ENCODE results near the gene BRSK2. TPM values are rescaled to one million over a fixed set of nuclear protein-coding genes. Genes with fewer than 3 reads are reported as not detected.

Gene BRSK2
- total and polyA plus RNA-seq, 5 donors: 0.61 to 2.3 (median 2.1) TPM

- Histone ChIP-seq H3K27me3 (ENCODE audit: control insufficient read depth, insufficient read depth) (no peaks in the 10 kb centered on the region), H3K4me3 (ENCODE audit: low read length) (no peak overlapping the region), H3K4me1 (ENCODE audit: control insufficient read depth, insufficient read depth, low read length) (peaks cover 14% of the 10 kb centered on the region), H3K27ac (ENCODE audit: low read length) (no peak overlapping the region), H3K9me3 (ENCODE audit: control insufficient read depth, low read length) (no peaks in the 10 kb centered on the region)
- WGBS: 93% methylated on average over 14 of the region's 14 CpGs
- DNase-seq: peak; percentile 3 to 20 (median 16)
- intact Hi-C loops (cut with DNase I): no loop called here
- no peak for ATAC-seq
Observed at GRCh38 chr11:1499899-1500298, 110.2 kb downstream of the BRSK2 start.

- 92% methylated on average over 28 of the region's 28 CpGs for WGBS
- H3K27me3 ChIP-seq (ENCODE audit: control insufficient read depth, insufficient read depth): no peaks in the 10 kb centered on the region
- DNase-seq (peak; percentile 7 to 46 (median 29)), ATAC-seq (no peak)
- H3K4me3 ChIP-seq (ENCODE audit: low read length): no peak overlapping the region
- intact Hi-C loops (cut with DNase I): no loop called here
- no peak overlapping the region for H3K27ac ChIP-seq (ENCODE audit: low read length)
- peaks cover 14% of the 10 kb centered on the region for H3K4me1 ChIP-seq (ENCODE audit: control insufficient read depth, insufficient read depth, low read length)
- H3K9me3 ChIP-seq (ENCODE audit: control insufficient read depth, low read length): no peaks in the 10 kb centered on the region
Observed at GRCh38 chr11:1500466-1501420, 111.0 kb downstream of the BRSK2 start.

- intact Hi-C loops (cut with DNase I): no loop called here
- DNase-seq (peak; percentile 12 to 55 (median 41)), ATAC-seq (no peak)
- Histone ChIP-seq H3K4me3 (ENCODE audit: low read length) (no peak overlapping the region), H3K27me3 (ENCODE audit: control insufficient read depth, insufficient read depth) (no peaks in the 10 kb centered on the region), H3K9me3 (ENCODE audit: control insufficient read depth, low read length) (no peaks in the 10 kb centered on the region), H3K27ac (ENCODE audit: low read length) (no peak overlapping the region), H3K4me1 (ENCODE audit: control insufficient read depth, insufficient read depth, low read length) (peaks cover 19% of the 10 kb centered on the region)
- WGBS: 88% methylated on average over 25 of the region's 25 CpGs
Observed at GRCh38 chr11:1501421-1502167, 111.9 kb downstream of the BRSK2 start.

- peaks cover 23% of the 10 kb centered on the region for H3K4me1 ChIP-seq (ENCODE audit: control insufficient read depth, insufficient read depth, low read length)
- WGBS: 89% methylated on average over 24 of the region's 24 CpGs
- no peaks in the 10 kb centered on the region for H3K9me3 ChIP-seq (ENCODE audit: control insufficient read depth, low read length)
- H3K27ac ChIP-seq (ENCODE audit: low read length): no peak overlapping the region
- no peaks in the 10 kb centered on the region for H3K27me3 ChIP-seq (ENCODE audit: control insufficient read depth, insufficient read depth)
- DNase-seq: peak; percentile 11 to 50 (median 37)
- ATAC-seq: peak in 1 of 2 donors; percentile 4
- no peak overlapping the region for H3K4me3 ChIP-seq (ENCODE audit: low read length)
- intact Hi-C loops (cut with DNase I): no loop called here
Observed at GRCh38 chr11:1502168-1502953, 112.6 kb downstream of the BRSK2 start.

- H3K27ac ChIP-seq (ENCODE audit: low read length): peak overlapping the region; percentile 4
- DNase-seq: peak; percentile 66 to 85 (median 81)
- intact Hi-C loops (cut with DNase I): no loop called here
- no peaks in the 10 kb centered on the region for H3K9me3 ChIP-seq (ENCODE audit: control insufficient read depth, low read length)
- ATAC-seq: peak; percentile 69 to 71
- no peak overlapping the region for H3K4me3 ChIP-seq (ENCODE audit: low read length)
- H3K4me1 ChIP-seq (ENCODE audit: control insufficient read depth, insufficient read depth, low read length): peaks cover 26% of the 10 kb centered on the region
- H3K27me3 ChIP-seq (ENCODE audit: control insufficient read depth, insufficient read depth): no peaks in the 10 kb centered on the region
- WGBS: 57% methylated on average over 20 of the region's 20 CpGs
Observed at GRCh38 chr11:1502954-1503707, 113.4 kb downstream of the BRSK2 start.

- ATAC-seq (peak; percentile 38 to 64), DNase-seq (peak; percentile 33 to 77 (median 65))
- H3K9me3 ChIP-seq (ENCODE audit: control insufficient read depth, low read length): no peaks in the 10 kb centered on the region
- intact Hi-C loops (cut with DNase I): no loop called here
- 55% methylated on average over 14 of the region's 14 CpGs for WGBS
- no peaks in the 10 kb centered on the region for H3K27me3 ChIP-seq (ENCODE audit: control insufficient read depth, insufficient read depth)
- peaks cover 28% of the 10 kb centered on the region for H3K4me1 ChIP-seq (ENCODE audit: control insufficient read depth, insufficient read depth, low read length)
- H3K27ac ChIP-seq (ENCODE audit: low read length): peak overlapping the region; percentile 4
- H3K4me3 ChIP-seq (ENCODE audit: low read length): no peak overlapping the region
Observed at GRCh38 chr11:1503708-1504104, 114.0 kb downstream of the BRSK2 start.

GRCh38 chr11:1504138-1504537 lies 114.4 kb downstream of the BRSK2 start:
- 82% methylated on average over 9 of the region's 9 CpGs for WGBS
- DNase-seq (peak in 1 of 3 donors; percentile 24), ATAC-seq (no peak)
- peaks cover 28% of the 10 kb centered on the region for H3K4me1 ChIP-seq (ENCODE audit: control insufficient read depth, insufficient read depth, low read length)
- H3K27ac ChIP-seq (ENCODE audit: low read length): no peak overlapping the region
- H3K4me3 ChIP-seq (ENCODE audit: low read length): no peak overlapping the region
- no peaks in the 10 kb centered on the region for H3K9me3 ChIP-seq (ENCODE audit: control insufficient read depth, low read length)
- no peaks in the 10 kb centered on the region for H3K27me3 ChIP-seq (ENCODE audit: control insufficient read depth, insufficient read depth)
- intact Hi-C loops (cut with DNase I): no loop called here

GRCh38 chr11:1504581-1505290 lies 115.0 kb downstream of the BRSK2 start:
- no peaks in the 10 kb centered on the region for H3K27me3 ChIP-seq (ENCODE audit: control insufficient read depth, insufficient read depth)
- WGBS: 93% methylated on average over 28 of the region's 28 CpGs
- DNase-seq: peak; percentile 10 to 48 (median 32)
- ATAC-seq: no peak
- peaks cover 30% of the 10 kb centered on the region for H3K4me1 ChIP-seq (ENCODE audit: control insufficient read depth, insufficient read depth, low read length)
- no peak overlapping the region for H3K27ac ChIP-seq (ENCODE audit: low read length)
- intact Hi-C loops (cut with DNase I): no loop called here
- H3K9me3 ChIP-seq (ENCODE audit: control insufficient read depth, low read length): no peaks in the 10 kb centered on the region
- H3K4me3 ChIP-seq (ENCODE audit: low read length): no peak overlapping the region

GRCh38 chr11:1505480-1505879 lies 115.7 kb downstream of the BRSK2 start:
- intact Hi-C loops (cut with DNase I): no loop called here
- peaks cover 30% of the 10 kb centered on the region for H3K4me1 ChIP-seq (ENCODE audit: control insufficient read depth, insufficient read depth, low read length)
- H3K27me3 ChIP-seq (ENCODE audit: control insufficient read depth, insufficient read depth): no peaks in the 10 kb centered on the region
- H3K4me3 ChIP-seq (ENCODE audit: low read length): no peak overlapping the region
- DNase-seq: peak; percentile 13 to 48 (median 16)
- no peak overlapping the region for H3K27ac ChIP-seq (ENCODE audit: low read length)
- 77% methylated on average over 11 of the region's 11 CpGs for WGBS
- no peak for ATAC-seq
- no peaks in the 10 kb centered on the region for H3K9me3 ChIP-seq (ENCODE audit: control insufficient read depth, low read length)

Data from right cardiac atrium (tissue), 5 donors.